A549 treated with AZD9567 at 1 μM for 4 hours (cell line): ENCODE results near the gene FABP3. TPM values are rescaled to one million over a fixed set of nuclear protein-coding genes. Genes with fewer than 3 reads are reported as not detected.

Experiments used
- total RNA-seq: library from RNA; stranded (reverse); fragments of 200-300 nt; extraction: Qiagen RNA extraction; gene quantifications from 5 replicates; pipeline ENCODE4 v1.2.3, GENCODE V29; 2022; ENCODE audit not compliant: insufficient read depth

The FABP3 gene
- total RNA-seq = not detected in 5 replicates

GRCh38 chr1:31373056-31373896 lies at the start of gene FABP3:
FABP3 (minus strand) TSS chr1:31373076; CDS start chr1:31373014, 62 bp downstream.

GRCh38 chr1:31412732-31413404 lies 40.0 kb upstream of the FABP3 start, which contains the start of gene SERINC2:
SERINC2 (plus strand) TSS chr1:31413213; CDS start chr1:31413266, 53 bp downstream.

Other genes starting within 250 kb of the FABP3 start
- 1.1 to 1.3 TPM (median 1.2 TPM) in 4 of 5 replicates, not detected in the other for gene NKAIN1, start 133.2 kb downstream of the FABP3 start, total RNA-seq
- gene SNRNP40, start 76.3 kb downstream of the FABP3 start, total RNA-seq = 40.2 to 58.7 TPM (median 40.6 TPM) in 5 replicates
- gene ZCCHC17, start 76.0 kb downstream of the FABP3 start, total RNA-seq = 22.8 to 25.9 TPM (median 24.3 TPM) in 5 replicates
- 16.1 to 33.7 TPM (median 26.4 TPM) in 5 replicates for gene SERINC2, start 40.1 kb upstream of the FABP3 start, total RNA-seq
- gene TINAGL1, start 203.4 kb upstream of the FABP3 start, total RNA-seq = 0.27 to 0.53 TPM (median 0.44 TPM) in 4 of 5 replicates, not detected in the other
- gene HCRTR1, start 244.6 kb upstream of the FABP3 start, total RNA-seq = not detected in 5 replicates